Caco-2 (cell line): ENCODE data around the gene GLYATL3. TPM values are rescaled to one million over a fixed set of nuclear protein-coding genes. Genes with fewer than 3 reads are reported as not detected.
"Not testable (repeated sequence)": the region's sequence is repeated elsewhere in the genome, so short reads cannot be mapped to it uniquely, and the experiment has no call there.

Experiments
- BruUV-seq: library from RNA; stranded (reverse); fragments of 400-500 nt; replicated peaks from 2 replicates; lab custom pipeline; 2021; lab: Mats Ljungman, UMichigan
- CTCF ChIA-PET: fragments of 300-600 bp; sonication (Branson Sonifier 250); formaldehyde crosslinking; loops from one replicate; lab custom pipeline; 2022; ENCODE audit warnings: antibody characterized with exemption; lab: Charles Lee
- POLR2A ChIA-PET: fragments of 300-600 bp; sonication (Branson Sonifier 250); formaldehyde crosslinking; loops from one replicate; lab custom pipeline; 2022; ENCODE audit warnings: antibody characterized with exemption; lab: Charles Lee
- DNase-seq, 2 experiments: peaks; one replicate each; pipeline versions ENCODE4 v3.0.0 to v3.0.0-alpha.2; 2020 to 2022
- H3K27me3 ChIP-seq: replicated peaks from 2 replicates; pipeline ENCODE4 v1.6.0; 2011; ENCODE audit warnings: low read length; ENCODE audit not compliant: control insufficient read depth, insufficient read depth
- H3K36me3 ChIP-seq: 2 replicates; pipeline ENCODE4 v1.5.1; 2011; ENCODE audit warnings: low read length; ENCODE audit not compliant: control insufficient read depth, insufficient read depth
- H3K4me1 ChIP-seq: fragments of 250-450 bp; sonication (Bioruptor Pico); 2 replicates; pipeline ENCODE4 v1.5.1; 2020; ENCODE audit warnings: mild to moderate bottlenecking
- H3K4me3 ChIP-seq: 2 replicates; pipeline ENCODE4 v1.5.1; 2011; ENCODE audit warnings: low read depth, mild to moderate bottlenecking, control low read depth, low read length
- H3K9me3 ChIP-seq: fragments of 250-450 bp; sonication (Bioruptor Pico); 2 replicates; pipeline ENCODE4 v1.5.1; 2020; ENCODE audit warnings: mild to moderate bottlenecking, moderate library complexity
- H3K27ac Mint-ChIP-seq: one replicate; pipeline ENCODE4 v1.8.0; 2022; ENCODE audit warnings: mixed read lengths; ENCODE audit not compliant: unreplicated experiment
- H3K27me3 Mint-ChIP-seq: one replicate; pipeline ENCODE4 v1.8.0; 2022; ENCODE audit warnings: mixed read lengths; ENCODE audit not compliant: insufficient read depth, unreplicated experiment
- H3K36me3 Mint-ChIP-seq: one replicate; pipeline ENCODE4 v1.8.0; 2022; ENCODE audit warnings: mild to moderate bottlenecking, mixed read lengths; ENCODE audit not compliant: insufficient read depth, unreplicated experiment
- H3K4me1 Mint-ChIP-seq: one replicate; pipeline ENCODE4 v1.8.0; 2022; ENCODE audit warnings: low read depth, mixed read lengths; ENCODE audit not compliant: unreplicated experiment
- H3K4me3 Mint-ChIP-seq: one replicate; pipeline ENCODE4 v1.8.0; 2022; ENCODE audit warnings: mild to moderate bottlenecking, moderate library complexity, mixed read lengths; ENCODE audit not compliant: unreplicated experiment
- H3K9me3 Mint-ChIP-seq: one replicate; pipeline ENCODE4 v1.8.0; 2022; ENCODE audit warnings: mixed read lengths; ENCODE audit not compliant: unreplicated experiment
- intact Hi-C: fragments of 100-400 bp; cut with micrococcal nuclease; formaldehyde crosslinking; loops from one replicate; pipeline ENCODE4 v1.10.0; 2022; ENCODE audit not compliant: unreplicated experiment
- total RNA-seq: library from RNA; stranded (reverse); gene quantifications from 2 replicates; pipeline ENCODE4 v1.2.3, GENCODE V29; 2022
- TF ChIP-seq, protein P1 (sequence below), 2 experiments: fragments of 200-600 bp in 1 of 2; IDR thresholded peaks; 1 replicate in 1 of 2; 2 replicates in 1 of 2; pipeline versions ENCODE4 v1.5.1 to v1.8.0; 2011 to 2022; ENCODE audit warnings: antibody characterized with exemption in 1 of 2, control low read depth in 1 of 2, inconsistent platforms in 1 of 2, low read depth in 1 of 2, low read length in 1 of 2, mild to moderate bottlenecking in 1 of 2, moderate library complexity in 1 of 2; ENCODE audit not compliant: insufficient read depth in 1 of 2, severe bottlenecking in 1 of 2, unreplicated experiment in 1 of 2

GLYATL3 gene
- total RNA-seq, 1 experiment from 2014 or later: not detected

DNA sequence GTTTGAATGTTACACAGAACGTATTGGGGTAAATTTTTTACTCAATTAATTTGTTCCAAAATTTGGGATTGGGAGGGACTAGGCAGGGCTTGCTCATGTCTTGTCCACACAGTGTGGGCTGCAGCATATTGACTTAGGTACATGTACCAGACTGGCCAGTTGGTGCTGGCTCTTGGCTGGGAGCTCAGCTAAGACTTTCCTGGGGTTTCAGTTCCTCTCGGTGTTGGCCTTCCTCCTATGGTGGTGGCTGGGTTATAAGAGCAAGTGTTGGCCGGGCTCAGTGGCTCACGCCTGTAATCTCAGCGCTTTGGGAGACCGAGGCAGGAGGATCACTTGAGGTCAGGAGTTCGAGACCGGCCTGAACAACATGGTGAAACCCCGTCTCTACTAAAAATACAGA is 31.7 kb upstream of the GLYATL3 start:
- no peaks in the 10 kb centered on the region for H3K4me1 ChIP-seq
- DNase-seq: no peak
- H3K9me3 ChIP-seq: no peaks in the 10 kb centered on the region
- Mint-ChIP-seq H3K4me1 (no peaks in the 10 kb centered on the region), H3K36me3 (peaks cover 15% of the 10 kb centered on the region), H3K27me3 (no peaks in the 10 kb centered on the region), H3K27ac (no peak overlapping the region), H3K4me3 (no peak overlapping the region), H3K9me3 (no peaks in the 10 kb centered on the region)
- ChIA-PET CTCF (no interaction called here), POLR2A (no interaction called here)
- no peaks in the 10 kb centered on the region for H3K27me3 ChIP-seq
- no peak overlapping the region for H3K4me3 ChIP-seq
- intact Hi-C loops: no loop called here
- H3K36me3 ChIP-seq: no peaks in the 10 kb centered on the region; the same call in 1 of the 2 replicates
- TF ChIP-seq, protein P1, sequence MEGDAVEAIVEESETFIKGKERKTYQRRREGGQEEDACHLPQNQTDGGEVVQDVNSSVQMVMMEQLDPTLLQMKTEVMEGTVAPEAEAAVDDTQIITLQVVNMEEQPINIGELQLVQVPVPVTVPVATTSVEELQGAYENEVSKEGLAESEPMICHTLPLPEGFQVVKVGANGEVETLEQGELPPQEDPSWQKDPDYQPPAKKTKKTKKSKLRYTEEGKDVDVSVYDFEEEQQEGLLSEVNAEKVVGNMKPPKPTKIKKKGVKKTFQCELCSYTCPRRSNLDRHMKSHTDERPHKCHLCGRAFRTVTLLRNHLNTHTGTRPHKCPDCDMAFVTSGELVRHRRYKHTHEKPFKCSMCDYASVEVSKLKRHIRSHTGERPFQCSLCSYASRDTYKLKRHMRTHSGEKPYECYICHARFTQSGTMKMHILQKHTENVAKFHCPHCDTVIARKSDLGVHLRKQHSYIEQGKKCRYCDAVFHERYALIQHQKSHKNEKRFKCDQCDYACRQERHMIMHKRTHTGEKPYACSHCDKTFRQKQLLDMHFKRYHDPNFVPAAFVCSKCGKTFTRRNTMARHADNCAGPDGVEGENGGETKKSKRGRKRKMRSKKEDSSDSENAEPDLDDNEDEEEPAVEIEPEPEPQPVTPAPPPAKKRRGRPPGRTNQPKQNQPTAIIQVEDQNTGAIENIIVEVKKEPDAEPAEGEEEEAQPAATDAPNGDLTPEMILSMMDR (IDR thresholded peaks at IDR 0.05; ENCODE audit: insufficient read depth in 1 of 2, low read depth in 1 of 2, low read length in 1 of 2, severe bottlenecking in 1 of 2, unreplicated experiment in 1 of 2): no peak
- BruUV-seq: no TSS peak

DNA sequence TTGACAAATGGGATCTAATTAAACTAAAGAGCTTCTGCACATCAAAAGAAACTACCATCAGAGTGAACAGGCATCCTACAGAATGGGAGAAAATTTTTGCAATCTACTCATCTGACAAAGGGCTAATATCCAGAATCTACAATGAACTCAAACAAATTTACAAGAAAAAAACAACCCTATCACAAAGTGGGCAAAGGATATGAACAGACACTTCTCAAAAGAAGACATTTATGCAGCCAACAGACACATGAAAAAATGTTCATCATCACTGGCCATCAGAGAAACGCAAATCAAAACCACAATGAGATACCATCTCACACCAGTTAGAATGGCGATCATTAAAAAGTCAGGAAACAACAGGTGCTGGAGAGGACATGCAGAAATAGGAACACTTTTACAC is 23.2 kb upstream of the GLYATL3 start:
- BruUV-seq, H3K4me1 ChIP-seq, H3K27me3 Mint-ChIP-seq, H3K4me1 Mint-ChIP-seq, H3K36me3 ChIP-seq, DNase-seq, intact Hi-C loops, H3K4me3 ChIP-seq, H3K27me3 ChIP-seq, H3K9me3 Mint-ChIP-seq, H3K9me3 ChIP-seq, H3K27ac Mint-ChIP-seq, CTCF ChIA-PET, POLR2A ChIA-PET, H3K4me3 Mint-ChIP-seq: not testable (repeated sequence)
- peaks cover 43% of the 10 kb centered on the region for H3K36me3 Mint-ChIP-seq

DNA sequence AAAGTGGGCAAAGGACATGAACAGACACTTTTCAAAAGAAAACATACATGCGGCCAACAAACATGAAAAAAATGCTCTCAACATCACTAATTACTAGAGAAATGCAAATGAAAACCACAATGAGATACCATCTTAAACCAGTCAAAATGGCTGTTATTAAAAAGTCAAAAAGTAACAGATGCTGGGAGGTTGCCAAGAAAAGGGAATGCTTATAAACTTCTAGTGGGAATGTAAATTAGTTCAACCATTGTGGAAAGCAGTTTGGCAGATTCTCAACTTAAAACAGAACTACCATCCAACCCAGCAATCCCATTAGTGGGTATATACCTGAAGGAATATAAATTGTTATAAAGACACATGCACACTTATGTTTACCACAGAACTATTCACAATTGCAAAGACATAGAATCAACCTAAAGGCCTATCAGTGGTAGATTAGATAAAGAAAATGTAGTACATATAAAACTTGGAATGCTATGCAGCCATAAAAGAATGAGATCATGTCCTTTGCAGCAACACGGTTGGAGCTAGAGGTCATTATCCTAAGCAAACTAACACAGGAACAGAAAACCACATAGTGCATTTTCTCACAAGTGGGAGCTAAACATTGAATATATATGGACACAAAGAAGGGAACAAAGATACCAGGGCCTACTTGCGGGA is 20.3 kb upstream of the GLYATL3 start:
- H3K4me1 Mint-ChIP-seq: no peaks in the 10 kb centered on the region
- Histone ChIP-seq H3K4me1 (peaks cover 7% of the 10 kb centered on the region; the same call in 1 of the 2 replicates), H3K27me3 (no peaks in the 10 kb centered on the region), H3K36me3 (no peaks in the 10 kb centered on the region), H3K4me3 (no peak overlapping the region), H3K9me3 (no peaks in the 10 kb centered on the region)
- no peak overlapping the region for H3K4me3 Mint-ChIP-seq
- no TSS peak for BruUV-seq
- no peak overlapping the region for H3K27ac Mint-ChIP-seq
- intact Hi-C loops: no loop called here
- TF ChIP-seq, protein P1 (IDR thresholded peaks at IDR 0.05; ENCODE audit: insufficient read depth in 1 of 2, low read depth in 1 of 2, low read length in 1 of 2, severe bottlenecking in 1 of 2, unreplicated experiment in 1 of 2): no peak
- CTCF ChIA-PET: no interaction called here
- no peaks in the 10 kb centered on the region for H3K27me3 Mint-ChIP-seq
- POLR2A ChIA-PET: no interaction called here
- H3K36me3 Mint-ChIP-seq: peaks cover 20% of the 10 kb centered on the region
- DNase-seq: no peak
- H3K9me3 Mint-ChIP-seq: no peaks in the 10 kb centered on the region

DNA sequence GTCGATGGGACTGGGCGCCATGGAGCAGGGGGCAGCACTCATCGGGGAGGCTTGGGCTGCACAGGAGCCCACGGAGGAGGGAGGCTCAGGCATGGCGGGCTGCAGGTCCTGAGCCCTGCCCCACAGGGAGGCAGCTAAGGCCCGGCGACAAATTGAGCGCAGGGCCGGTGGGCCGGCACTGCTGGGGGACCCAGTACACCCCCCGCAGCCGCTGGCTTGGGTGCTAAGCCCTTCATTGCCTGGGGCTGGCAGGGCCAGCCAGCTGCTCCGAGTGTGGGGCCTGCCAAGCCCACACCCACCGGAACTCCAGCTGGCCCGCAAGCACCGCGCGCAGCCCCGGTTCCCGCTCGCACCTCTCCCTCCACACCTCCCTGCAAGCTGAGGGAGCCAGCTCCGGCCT is 17.9 kb upstream of the GLYATL3 start:
- H3K27ac Mint-ChIP-seq, H3K4me1 ChIP-seq, POLR2A ChIA-PET, H3K4me3 Mint-ChIP-seq, H3K4me1 Mint-ChIP-seq, H3K27me3 ChIP-seq, H3K4me3 ChIP-seq, intact Hi-C loops, H3K36me3 ChIP-seq, CTCF ChIA-PET, H3K36me3 Mint-ChIP-seq, H3K9me3 ChIP-seq, H3K27me3 Mint-ChIP-seq, DNase-seq, H3K9me3 Mint-ChIP-seq, BruUV-seq: not testable (repeated sequence)

DNA sequence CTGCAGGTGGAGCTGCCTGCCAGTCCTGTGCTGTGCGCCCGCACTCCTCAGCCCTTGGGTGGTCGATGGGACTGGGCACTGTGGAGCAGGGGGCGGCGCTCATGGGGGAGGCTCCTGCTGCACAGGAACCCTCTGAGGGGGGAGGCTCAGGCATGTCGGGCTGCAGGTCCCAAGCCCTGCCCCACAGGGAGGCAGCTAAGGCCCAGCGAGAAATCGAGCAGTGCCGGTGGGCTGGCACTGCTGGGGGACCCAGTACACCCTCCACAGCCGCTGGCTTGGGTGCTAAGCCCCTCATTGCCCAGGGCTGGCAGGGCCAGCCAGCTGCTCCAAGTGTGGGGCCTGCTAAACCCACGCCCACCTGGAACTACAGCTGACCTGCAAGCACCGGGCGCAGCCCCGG is 16.3 kb upstream of the GLYATL3 start:
- H3K9me3 Mint-ChIP-seq, H3K4me1 Mint-ChIP-seq, H3K36me3 Mint-ChIP-seq, H3K36me3 ChIP-seq, intact Hi-C loops, H3K4me3 Mint-ChIP-seq, H3K27me3 Mint-ChIP-seq, POLR2A ChIA-PET, DNase-seq, H3K4me1 ChIP-seq, H3K9me3 ChIP-seq, H3K27ac Mint-ChIP-seq, H3K4me3 ChIP-seq, CTCF ChIA-PET, H3K27me3 ChIP-seq, BruUV-seq: not testable (repeated sequence)
